GM10847 (cell line): ENCODE measurements around the gene N4BP2L2.

ENCODE experiments used
- POLR2A ChIP-seq: IDR thresholded peaks from 2 replicates; pipeline ENCODE4 v1.6.1; 2011; ENCODE audit not compliant: insufficient read length; ENCODE audit errors: extremely low read depth

The N4BP2L2 gene

GRCh38 chr13:32538143-32538620, 413 bp downstream of the N4BP2L2 start:
- TF ChIP-seq POLR2A: no peak

GRCh38 chr13:32537580-32538142, 934 bp downstream of the N4BP2L2 start:
- TF ChIP-seq POLR2A: no peak

- TF ChIP-seq POLR2A: no peak
Measured at GRCh38 chr13:32535748-32536147, 2.8 kb downstream of the N4BP2L2 start.

- TF ChIP-seq POLR2A: no peak
Measured at GRCh38 chr13:32535115-32535514, 3.5 kb downstream of the N4BP2L2 start.

- TF ChIP-seq POLR2A: no peak
Measured at GRCh38 chr13:32530841-32531253, 7.7 kb downstream of the N4BP2L2 start.

- no peak for TF ChIP-seq POLR2A
Measured at GRCh38 chr13:32528358-32528757, 10.2 kb downstream of the N4BP2L2 start.

- TF ChIP-seq POLR2A: no peak
Measured at GRCh38 chr13:32527151-32527550, 11.4 kb downstream of the N4BP2L2 start.

- TF ChIP-seq POLR2A: no peak
Measured at GRCh38 chr13:32525766-32526165, 12.8 kb downstream of the N4BP2L2 start.

- TF ChIP-seq POLR2A: no peak
Measured at GRCh38 chr13:32515246-32515645, 23.3 kb downstream of the N4BP2L2 start.

- no peak for TF ChIP-seq POLR2A
Measured at GRCh38 chr13:32511482-32511881, 27.1 kb downstream of the N4BP2L2 start.

- TF ChIP-seq POLR2A: no peak
Measured at GRCh38 chr13:32504876-32505275, 33.7 kb downstream of the N4BP2L2 start.

- TF ChIP-seq POLR2A: no peak
Measured at GRCh38 chr13:32504263-32504662, 34.3 kb downstream of the N4BP2L2 start.

GRCh38 chr13:32503727-32504126, 34.9 kb downstream of the N4BP2L2 start:
- TF ChIP-seq POLR2A: no peak

- no peak for TF ChIP-seq POLR2A
Measured at GRCh38 chr13:32501064-32501463, 37.5 kb downstream of the N4BP2L2 start.

- TF ChIP-seq POLR2A: no peak
Measured at GRCh38 chr13:32499538-32500210, 38.9 kb downstream of the N4BP2L2 start.

- TF ChIP-seq POLR2A: no peak
Measured at GRCh38 chr13:32497589-32497988, 41.0 kb downstream of the N4BP2L2 start.
